ENCODE results near the gene PKNOX2. TPM values are rescaled to one million over a fixed set of nuclear protein-coding genes. Genes with fewer than 3 reads are reported as not detected.

Gene PKNOX2
- total and polyA plus RNA-seq, 4 donors = 0.14 to 0.29 (median 0.24) TPM

DNA sequence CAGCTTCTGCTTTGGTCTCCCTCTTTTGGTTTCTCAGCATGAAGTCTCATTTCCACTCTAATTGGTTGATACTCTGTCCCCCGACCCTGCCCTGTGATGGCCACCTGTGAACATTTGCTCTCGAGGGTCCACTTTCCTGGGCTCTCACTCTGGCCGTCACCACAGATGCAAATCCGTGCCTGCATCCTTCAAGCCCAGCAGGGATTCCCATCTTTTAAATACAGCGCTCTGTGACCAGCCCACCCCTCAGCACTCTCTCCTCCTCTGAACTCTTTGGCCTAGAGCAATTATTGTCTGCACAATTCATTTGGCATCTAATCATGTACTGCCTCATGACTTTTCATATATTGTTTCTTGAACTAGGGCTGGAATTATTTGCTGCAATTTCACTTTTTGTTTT is 26.0 kb downstream of the PKNOX2 start (continued):
- TF ChIP-seq, protein P1, sequence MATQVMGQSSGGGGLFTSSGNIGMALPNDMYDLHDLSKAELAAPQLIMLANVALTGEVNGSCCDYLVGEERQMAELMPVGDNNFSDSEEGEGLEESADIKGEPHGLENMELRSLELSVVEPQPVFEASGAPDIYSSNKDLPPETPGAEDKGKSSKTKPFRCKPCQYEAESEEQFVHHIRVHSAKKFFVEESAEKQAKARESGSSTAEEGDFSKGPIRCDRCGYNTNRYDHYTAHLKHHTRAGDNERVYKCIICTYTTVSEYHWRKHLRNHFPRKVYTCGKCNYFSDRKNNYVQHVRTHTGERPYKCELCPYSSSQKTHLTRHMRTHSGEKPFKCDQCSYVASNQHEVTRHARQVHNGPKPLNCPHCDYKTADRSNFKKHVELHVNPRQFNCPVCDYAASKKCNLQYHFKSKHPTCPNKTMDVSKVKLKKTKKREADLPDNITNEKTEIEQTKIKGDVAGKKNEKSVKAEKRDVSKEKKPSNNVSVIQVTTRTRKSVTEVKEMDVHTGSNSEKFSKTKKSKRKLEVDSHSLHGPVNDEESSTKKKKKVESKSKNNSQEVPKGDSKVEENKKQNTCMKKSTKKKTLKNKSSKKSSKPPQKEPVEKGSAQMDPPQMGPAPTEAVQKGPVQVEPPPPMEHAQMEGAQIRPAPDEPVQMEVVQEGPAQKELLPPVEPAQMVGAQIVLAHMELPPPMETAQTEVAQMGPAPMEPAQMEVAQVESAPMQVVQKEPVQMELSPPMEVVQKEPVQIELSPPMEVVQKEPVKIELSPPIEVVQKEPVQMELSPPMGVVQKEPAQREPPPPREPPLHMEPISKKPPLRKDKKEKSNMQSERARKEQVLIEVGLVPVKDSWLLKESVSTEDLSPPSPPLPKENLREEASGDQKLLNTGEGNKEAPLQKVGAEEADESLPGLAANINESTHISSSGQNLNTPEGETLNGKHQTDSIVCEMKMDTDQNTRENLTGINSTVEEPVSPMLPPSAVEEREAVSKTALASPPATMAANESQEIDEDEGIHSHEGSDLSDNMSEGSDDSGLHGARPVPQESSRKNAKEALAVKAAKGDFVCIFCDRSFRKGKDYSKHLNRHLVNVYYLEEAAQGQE (IDR thresholded peaks at IDR 0.05) = no peak

DNA sequence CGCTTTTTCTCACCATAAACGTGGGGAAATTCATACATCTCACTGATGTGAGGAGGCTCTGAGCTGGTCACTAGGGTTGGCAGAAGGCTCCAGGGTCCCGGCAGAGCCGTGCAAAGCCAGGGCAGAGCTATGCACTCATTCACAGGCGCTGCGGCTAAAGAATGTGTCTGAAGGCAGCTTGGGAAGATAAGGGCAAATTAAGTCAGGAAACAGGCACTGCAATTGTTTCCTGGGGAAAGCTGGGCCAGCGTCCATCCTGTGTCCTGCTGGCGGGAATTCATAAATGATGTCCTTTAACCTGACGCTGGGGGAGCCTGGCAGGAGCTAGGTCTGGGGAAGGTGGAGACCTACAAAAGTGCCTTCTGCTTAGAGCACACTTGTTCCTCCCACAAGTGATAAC is 27.6 kb downstream of the PKNOX2 start:
- H3K9ac ChIP-seq (ENCODE audit: low read depth in 1 of 2, low read length in 2 of 2) = no peak overlapping the region
- 31% methylated on average over 9 of the region's 9 CpGs for WGBS
- no peak for DNase-seq (ENCODE audit: low spot score)
- no peak overlapping the region for H3K4me3 ChIP-seq (ENCODE audit: low read depth in 1 of 3, low read length in 3 of 3)
- H3K27me3 ChIP-seq (ENCODE audit: control insufficient read depth in 4 of 4, insufficient read depth in 4 of 4, low read length in 3 of 4) = peaks cover 0 to 2% (median 0%) of the 10 kb centered on the region in 4 donors
- peaks cover 0 to 5% (median 2%) of the 10 kb centered on the region in 4 donors for H3K9me3 ChIP-seq (ENCODE audit: control insufficient read depth in 4 of 4, low read length in 3 of 4)
- H3K27ac ChIP-seq (ENCODE audit: low read depth in 1 of 2, low read length in 2 of 2) = no peak overlapping the region
- H3K4me1 ChIP-seq (ENCODE audit: control insufficient read depth in 4 of 4, insufficient read depth in 4 of 4, low read length in 3 of 4) = no peaks in the 10 kb centered on the region
- no peak for TF ChIP-seq FOXA1 (IDR thresholded peaks at IDR 0.05)
- TF ChIP-seq RXRA (IDR thresholded peaks at IDR 0.05) = no peak
- TF ChIP-seq, protein P2, sequence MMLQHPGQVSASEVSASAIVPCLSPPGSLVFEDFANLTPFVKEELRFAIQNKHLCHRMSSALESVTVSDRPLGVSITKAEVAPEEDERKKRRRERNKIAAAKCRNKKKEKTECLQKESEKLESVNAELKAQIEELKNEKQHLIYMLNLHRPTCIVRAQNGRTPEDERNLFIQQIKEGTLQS (IDR thresholded peaks at IDR 0.05) = no peak
- TF ChIP-seq NR2F2 (IDR thresholded peaks at IDR 0.05) = peak; percentile 80
- no peak for TF ChIP-seq JUND (IDR thresholded peaks at IDR 0.05)
- TF ChIP-seq, protein P1 (IDR thresholded peaks at IDR 0.05) = no peak
- TF ChIP-seq, protein P3, sequence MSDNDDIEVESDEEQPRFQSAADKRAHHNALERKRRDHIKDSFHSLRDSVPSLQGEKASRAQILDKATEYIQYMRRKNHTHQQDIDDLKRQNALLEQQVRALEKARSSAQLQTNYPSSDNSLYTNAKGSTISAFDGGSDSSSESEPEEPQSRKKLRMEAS (IDR thresholded peaks at IDR 0.05) = no peak
- TF ChIP-seq EGR1 (IDR thresholded peaks at IDR 0.05; ENCODE audit: low read depth in 2 of 2) = no peak
- TF ChIP-seq TAF1 (conservative IDR thresholded peaks at IDR 0.05) = no peak
- H3K36me3 ChIP-seq (ENCODE audit: control insufficient read depth in 4 of 4, insufficient read depth in 3 of 4, low read depth in 1 of 4, low read length in 3 of 4) = no peaks in the 10 kb centered on the region

DNA sequence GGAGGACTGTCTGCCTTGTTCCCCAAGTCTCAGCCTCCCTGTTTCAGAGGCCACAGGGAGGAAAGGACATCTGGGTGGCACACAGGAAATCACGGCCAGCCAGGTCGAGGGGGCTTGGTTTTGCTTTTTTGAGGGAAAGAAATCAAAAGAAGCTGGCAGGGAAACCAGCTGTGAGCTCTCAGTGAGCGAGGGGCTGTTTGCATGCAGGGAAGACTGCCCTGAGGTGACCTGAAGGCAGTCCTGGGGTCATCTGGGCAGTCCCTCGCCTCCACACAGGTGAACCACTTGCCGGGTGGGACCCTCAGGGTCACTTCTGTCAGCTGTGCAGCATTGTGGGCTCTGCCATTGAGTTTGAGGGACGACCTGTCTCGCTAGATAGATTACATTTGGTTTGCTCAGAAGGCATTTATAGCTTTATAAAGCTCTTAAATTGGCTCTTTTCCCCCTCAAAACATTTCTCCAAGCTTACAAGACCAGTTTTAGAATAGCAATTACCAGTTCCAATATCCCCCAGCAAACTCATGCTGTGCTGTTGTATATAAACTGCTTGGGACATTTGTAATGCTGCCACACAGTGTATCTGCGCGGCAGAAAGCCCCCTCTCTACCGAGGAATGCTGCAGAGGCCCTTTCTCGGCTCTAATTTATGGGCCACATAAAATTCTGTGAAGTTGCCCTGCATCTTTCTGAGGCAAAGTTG is 28.3 kb downstream of the PKNOX2 start:
- no peaks in the 10 kb centered on the region for H3K36me3 ChIP-seq (ENCODE audit: control insufficient read depth in 4 of 4, insufficient read depth in 3 of 4, low read depth in 1 of 4, low read length in 3 of 4)
- H3K27me3 ChIP-seq (ENCODE audit: control insufficient read depth in 4 of 4, insufficient read depth in 4 of 4, low read length in 3 of 4) = peaks cover 0 to under 1% (median 0%) of the 10 kb centered on the region in 4 donors
- TF ChIP-seq NR2F2 (IDR thresholded peaks at IDR 0.05) (no peak), TAF1 (conservative IDR thresholded peaks at IDR 0.05) (no peak), RAD21 (IDR thresholded peaks at IDR 0.05) (no peak), SP1 (IDR thresholded peaks at IDR 0.05) (no peak), HNF4G (IDR thresholded peaks at IDR 0.05) (no peak), EGR1 (IDR thresholded peaks at IDR 0.05; ENCODE audit: low read depth in 2 of 2) (no peak), RXRA (IDR thresholded peaks at IDR 0.05) (no peak)
- TF ChIP-seq, protein P1 (IDR thresholded peaks at IDR 0.05) = no peak
- TF ChIP-seq, protein P3 (IDR thresholded peaks at IDR 0.05) = no peak
- TF ChIP-seq, protein P4, sequence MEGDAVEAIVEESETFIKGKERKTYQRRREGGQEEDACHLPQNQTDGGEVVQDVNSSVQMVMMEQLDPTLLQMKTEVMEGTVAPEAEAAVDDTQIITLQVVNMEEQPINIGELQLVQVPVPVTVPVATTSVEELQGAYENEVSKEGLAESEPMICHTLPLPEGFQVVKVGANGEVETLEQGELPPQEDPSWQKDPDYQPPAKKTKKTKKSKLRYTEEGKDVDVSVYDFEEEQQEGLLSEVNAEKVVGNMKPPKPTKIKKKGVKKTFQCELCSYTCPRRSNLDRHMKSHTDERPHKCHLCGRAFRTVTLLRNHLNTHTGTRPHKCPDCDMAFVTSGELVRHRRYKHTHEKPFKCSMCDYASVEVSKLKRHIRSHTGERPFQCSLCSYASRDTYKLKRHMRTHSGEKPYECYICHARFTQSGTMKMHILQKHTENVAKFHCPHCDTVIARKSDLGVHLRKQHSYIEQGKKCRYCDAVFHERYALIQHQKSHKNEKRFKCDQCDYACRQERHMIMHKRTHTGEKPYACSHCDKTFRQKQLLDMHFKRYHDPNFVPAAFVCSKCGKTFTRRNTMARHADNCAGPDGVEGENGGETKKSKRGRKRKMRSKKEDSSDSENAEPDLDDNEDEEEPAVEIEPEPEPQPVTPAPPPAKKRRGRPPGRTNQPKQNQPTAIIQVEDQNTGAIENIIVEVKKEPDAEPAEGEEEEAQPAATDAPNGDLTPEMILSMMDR (IDR thresholded peaks at IDR 0.05; ENCODE audit: low read depth, low read length, missing input control) = no peak
- DNase-seq (ENCODE audit: low spot score) = no peak
- H3K9ac ChIP-seq (ENCODE audit: low read depth in 1 of 2, low read length in 2 of 2) = no peak overlapping the region
- no peaks in the 10 kb centered on the region for H3K4me1 ChIP-seq (ENCODE audit: control insufficient read depth in 4 of 4, insufficient read depth in 4 of 4, low read length in 3 of 4)
- peaks cover 0 to under 1% (median 0%) of the 10 kb centered on the region in 4 donors for H3K9me3 ChIP-seq (ENCODE audit: control insufficient read depth in 4 of 4, low read length in 3 of 4)
- no peak overlapping the region for H3K27ac ChIP-seq (ENCODE audit: low read depth in 1 of 2, low read length in 2 of 2)
- H3K4me3 ChIP-seq (ENCODE audit: low read depth in 1 of 3, low read length in 3 of 3) = no peak overlapping the region
- whole genome bisulfite sequencing = 75% methylated on average over 11 of the region's 11 CpGs
